HepG2 (cell line): ENCODE measurements around the gene DCHS2. TPM values are rescaled to one million over a fixed set of nuclear protein-coding genes. Genes with fewer than 3 reads are reported as not detected.

Experiments used
- ATAC-seq: fragments of 200-7000 bp; cut with Tn5 transposase; 3 replicates; pipeline ENCODE4 v1.9.1; 2020; ENCODE audit warnings: mild to moderate bottlenecking, moderate library complexity
- BruUV-seq: library from RNA; stranded (reverse); fragments of 400-500 nt; replicated peaks from 2 replicates; lab custom pipeline; 2021; lab: Mats Ljungman, UMichigan
- CTCF ChIA-PET: fragments of 300-600 bp; formaldehyde crosslinking; extraction: SDS; loops from one replicate; lab custom pipeline; 2021; ENCODE audit warnings: low total read pairs, inconsistent platforms, low intra/inter-chr PET ratio; lab: Yijun Ruan, JAX
- POLR2A ChIA-PET: fragments of 350-600 bp; sonication (Branson Sonifier 250); formaldehyde crosslinking; loops from one replicate; lab custom pipeline; 2020; ENCODE audit warnings: antibody characterized with exemption, inconsistent platforms; lab: Yijun Ruan, JAX
- DNase-seq: peaks from one replicate; pipeline ENCODE4 v3.0.0-alpha.2; 2015; ENCODE audit warnings: low spot score
- FAIRE-seq: peaks from 3 replicates; lab custom pipeline; 2011; peaks lifted over from hg19 to GRCh38; lab: Jason Lieb, UNC
- H2AFZ ChIP-seq: one replicate; pipeline ENCODE4 v1.6.1; 2011; ENCODE audit warnings: low read length, inconsistent platforms
- H3K27ac ChIP-seq: fragments of 300-600 bp; 3 replicates; pipeline ENCODE4 v1.8.0; 2011; ENCODE audit warnings: mixed run types, mild to moderate bottlenecking, mixed read lengths, low read length, inconsistent platforms; ENCODE audit not compliant: insufficient read depth; ENCODE audit errors: extremely low read length
- H3K27me3 ChIP-seq, 2 experiments: fragments of 200-600 bp in 1 of 2; 2 replicates in 1 of 2; 3 replicates in 1 of 2; pipeline versions ENCODE4 v1.6.0 to v1.8.0; 2011; ENCODE audit warnings: low read length in 2 of 2, mild to moderate bottlenecking in 2 of 2, moderate library complexity in 2 of 2, inconsistent platforms in 1 of 2; ENCODE audit not compliant: insufficient read depth in 2 of 2, control insufficient read depth in 1 of 2
- H3K36me3 ChIP-seq, 2 experiments: fragments of 200-600 bp in 1 of 2; replicated peaks in 1 of 2; 2 replicates in 1 of 2; 3 replicates in 1 of 2; pipeline versions ENCODE4 v1.5.1 to v1.8.0; 2011; ENCODE audit warnings: low read length in 2 of 2, inconsistent platforms in 1 of 2; ENCODE audit not compliant: insufficient read depth in 2 of 2, control insufficient read depth in 1 of 2
- H3K4me1 ChIP-seq: 2 replicates; pipeline ENCODE4 v1.5.1; 2012; ENCODE audit warnings: low read length, inconsistent platforms; ENCODE audit not compliant: insufficient read depth
- H3K4me2 ChIP-seq: 2 replicates; pipeline ENCODE4 v1.6.0; 2011; ENCODE audit warnings: low read depth, low read length, inconsistent platforms
- H3K4me3 ChIP-seq, 3 experiments: fragments of 200-600 bp in 1 of 3; sonication (generic), shearing (Covaris generic) in 1 of 3; replicated peaks in 1 of 3; 2 replicates each; pipeline ENCODE4 v1.5.1; 2011 to 2016; ENCODE audit warnings: low read length in 3 of 3, inconsistent platforms in 2 of 3, low read depth in 2 of 3, mild to moderate bottlenecking in 2 of 3, control low read depth in 1 of 3, mixed read lengths in 1 of 3; ENCODE audit not compliant: insufficient read depth in 1 of 3
- H3K79me2 ChIP-seq: one replicate; pipeline ENCODE4 v1.6.1; 2011; ENCODE audit warnings: low read length, inconsistent platforms; ENCODE audit not compliant: insufficient read depth
- H3K9ac ChIP-seq: 2 replicates; pipeline ENCODE4 v1.6.0; 2011; ENCODE audit warnings: mild to moderate bottlenecking, low read depth, low read length, inconsistent platforms; ENCODE audit not compliant: insufficient read depth
- H3K9me3 ChIP-seq: 2 replicates; pipeline ENCODE4 v1.5.1; 2012; ENCODE audit warnings: mild to moderate bottlenecking, low read length
- H4K20me1 ChIP-seq: 2 replicates; pipeline ENCODE4 v1.6.0; 2011; ENCODE audit warnings: inconsistent platforms, mild to moderate bottlenecking, low read length, moderate library complexity; ENCODE audit not compliant: insufficient read depth
- EEA1 ChIP-seq: sonication (generic); formaldehyde crosslinking; IDR thresholded peaks from 2 replicates; pipeline ENCODE4 v1.5.1; 2020; ENCODE audit warnings: mild to moderate bottlenecking, missing genetic modification reagents, borderline replicate concordance
- HNRNPK ChIP-seq: fragments of 200-400 bp; formaldehyde crosslinking; IDR thresholded peaks from 2 replicates; pipeline ENCODE4 v1.6.1; 2018; ENCODE audit warnings: low read length, low read depth, moderate library complexity, mild to moderate bottlenecking; ENCODE audit not compliant: poor library complexity, severe bottlenecking
- HNRNPLL ChIP-seq: fragments of 200-400 bp; formaldehyde crosslinking; IDR thresholded peaks from 2 replicates; pipeline ENCODE4 v1.6.1; 2017; ENCODE audit warnings: mild to moderate bottlenecking, low read depth, low read length; ENCODE audit not compliant: poor library complexity, severe bottlenecking
- HOXA5 ChIP-seq: sonication (generic); formaldehyde crosslinking; IDR thresholded peaks from 2 replicates; pipeline ENCODE4 v1.4.0; 2020; ENCODE audit warnings: missing genetic modification reagents
- KAT7 ChIP-seq: IDR thresholded peaks from 2 replicates; pipeline ENCODE4 v1.6.1; 2018; ENCODE audit warnings: borderline replicate concordance, missing compliant biosample characterization
- PHB2 ChIP-seq: fragments of 450-650 bp; IDR thresholded peaks from 2 replicates; pipeline ENCODE4 v1.6.1; 2018; ENCODE audit not compliant: partially characterized antibody
- SIN3B ChIP-seq: fragments of 150-350 bp; IDR thresholded peaks from 2 replicates; pipeline ENCODE4 v1.6.1; 2014; ENCODE audit warnings: low read length
- SPEN ChIP-seq: sonication (generic); formaldehyde crosslinking; IDR thresholded peaks from 2 replicates; pipeline ENCODE4 v1.5.1; 2020; ENCODE audit warnings: low read depth, mild to moderate bottlenecking, missing genetic modification reagents
- ZMYM3 ChIP-seq: sonication (generic); formaldehyde crosslinking; IDR thresholded peaks from 2 replicates; pipeline ENCODE4 v1.5.1; 2020; ENCODE audit warnings: mild to moderate bottlenecking, missing genetic modification reagents
- ZNF251 ChIP-seq: sonication (generic); formaldehyde crosslinking; IDR thresholded peaks from 2 replicates; pipeline ENCODE4 v1.9.0; 2021; ENCODE audit warnings: mild to moderate bottlenecking, missing genetic modification reagents
- ZNF264 ChIP-seq: sonication (generic); formaldehyde crosslinking; IDR thresholded peaks from 2 replicates; pipeline ENCODE4 v1.4.0; 2020; ENCODE audit warnings: missing genetic modification reagents
- ZNF780A ChIP-seq: sonication (generic); formaldehyde crosslinking; IDR thresholded peaks from 2 replicates; pipeline ENCODE4 v1.8.0; 2022; ENCODE audit warnings: mild to moderate bottlenecking, missing genetic modification reagents, moderate library complexity
- WGBS: methylation state at CpG from one replicate; pipeline ENCODE4 v1.1.6; 2017; ENCODE audit warnings: low lambda C conversion rate; 5-methylcytosine and 5-hydroxymethylcytosine counted together
- in situ Hi-C: cut with HindIII; loops from 2 replicates; pipeline ENCODE4 v1.10.0; 2017; ENCODE audit warnings: low pct_unique_long_range_greater_than_20kb; ENCODE audit not compliant: extremely low pct_ligation_motif_present
- intact Hi-C: fragments of 100-400 bp; cut with micrococcal nuclease; formaldehyde crosslinking; loops from one replicate; pipeline ENCODE4 v1.10.0; 2022; ENCODE audit not compliant: unreplicated experiment
- polyA plus RNA-seq, 8 experiments: library from polyadenylated mRNA; depleted of rRNA in 3 of 8; stranded (reverse) in 7 of 8; unstranded in 1 of 8; fragments of >200 nt; fragmentation: Illumina TruSeq in 4 of 8; extraction: Trizol in 4 of 8; gene quantifications; 2 replicates each; pipeline versions ENCODE4 v1.2.1 to v1.2.3, GENCODE V29; 2011 to 2016; ENCODE audit warnings: low read depth in 4 of 8, missing spikeins in 1 of 8, mixed read lengths in 1 of 8; ENCODE audit not compliant: insufficient read depth in 1 of 8
- total RNA-seq, 5 experiments: library from RNA; depleted of rRNA; stranded (reverse); fragments of >200 nt; fragmentation: Illumina TruSeq; extraction: Trizol; gene quantifications; 2 replicates each; pipeline ENCODE4 v1.2.3, GENCODE V29; 2016; ENCODE audit warnings: low read depth in 1 of 5
- TF ChIP-seq, protein P1 (sequence below): sonication (generic); formaldehyde crosslinking; IDR thresholded peaks from 2 replicates; pipeline ENCODE4 v1.8.1; 2023; ENCODE audit warnings: mild to moderate bottlenecking, missing genetic modification reagents
- TF ChIP-seq, protein P2 (sequence below): sonication (generic); formaldehyde crosslinking; IDR thresholded peaks from 2 replicates; pipeline ENCODE4 v1.5.0; 2020; ENCODE audit warnings: mild to moderate bottlenecking, missing genetic modification reagents
- TF ChIP-seq, protein P3 (sequence below): sonication (generic); formaldehyde crosslinking; IDR thresholded peaks from 2 replicates; pipeline ENCODE4 v1.4.0; 2020; ENCODE audit warnings: missing genetic modification reagents, borderline replicate concordance
- TF ChIP-seq, protein P4 (sequence below): sonication (generic); formaldehyde crosslinking; IDR thresholded peaks from 2 replicates; pipeline ENCODE4 v1.4.0; 2020; ENCODE audit warnings: mild to moderate bottlenecking, missing genetic modification reagents

The DCHS2 gene
- total and polyA plus RNA-seq, 2 of the 13 experiments (the other 11 are each of a cell fraction or from before 2014, with no cell fraction given), result 0.03 TPM; not detected in 1

DNA sequence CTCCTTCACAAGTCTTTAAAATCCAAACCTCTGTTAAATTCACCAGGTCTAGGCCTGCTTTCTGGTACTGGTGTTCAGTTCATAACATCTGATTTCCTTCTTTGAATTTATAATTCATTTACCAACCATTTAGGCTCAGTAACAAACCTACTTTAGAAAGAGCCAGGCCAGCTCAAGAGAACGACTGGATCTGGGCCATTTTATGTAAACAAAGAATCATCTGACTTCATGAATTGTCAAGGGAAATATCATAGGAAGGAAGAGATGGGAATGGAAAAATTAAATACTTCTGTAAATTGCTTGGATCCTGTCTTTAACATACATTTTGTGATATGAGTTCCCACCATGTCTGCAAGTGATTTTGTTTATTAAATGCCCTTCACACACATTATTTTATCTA, 36.5 kb downstream of the DCHS2 start:
- ChIA-PET POLR2A (no interaction called here), CTCF (no interaction called here)
- Histone ChIP-seq H3K27me3 (no peaks in the 10 kb centered on the region), H3K79me2 (no peaks in the 10 kb centered on the region), H2AFZ (no peak overlapping the region), H3K9ac (no peak overlapping the region), H3K4me3 (no peak overlapping the region), H3K4me1 (no peaks in the 10 kb centered on the region), H3K4me2 (no peak overlapping the region), H4K20me1 (no peaks in the 10 kb centered on the region), H3K9me3 (no peaks in the 10 kb centered on the region), H3K36me3 (no peaks in the 10 kb centered on the region), H3K27ac (no peak overlapping the region)
- ATAC-seq (no peak), FAIRE-seq (no peak), DNase-seq (no peak)
- WGBS, result 0% methylated on average over 1 of the region's 1 CpG
- in situ Hi-C loops (no loop called here), intact Hi-C loops (no loop called here)
- BruUV-seq, result no TSS peak
- TF ChIP-seq SIN3B (no peak), HNRNPK (no peak), ZMYM3 (no peak), ZNF251 (CRISPR knock-in tag) (no peak), KAT7 (CRISPR knock-in tag) (no peak), SPEN (CRISPR knock-in tag) (no peak), PHB2 (no peak), ZNF780A (CRISPR knock-in tag) (no peak), HNRNPLL (no peak), ZNF264 (CRISPR knock-in tag) (no peak), EEA1 (CRISPR knock-in tag) (no peak), HOXA5 (CRISPR knock-in tag) (no peak)
- TF ChIP-seq, protein P1, sequence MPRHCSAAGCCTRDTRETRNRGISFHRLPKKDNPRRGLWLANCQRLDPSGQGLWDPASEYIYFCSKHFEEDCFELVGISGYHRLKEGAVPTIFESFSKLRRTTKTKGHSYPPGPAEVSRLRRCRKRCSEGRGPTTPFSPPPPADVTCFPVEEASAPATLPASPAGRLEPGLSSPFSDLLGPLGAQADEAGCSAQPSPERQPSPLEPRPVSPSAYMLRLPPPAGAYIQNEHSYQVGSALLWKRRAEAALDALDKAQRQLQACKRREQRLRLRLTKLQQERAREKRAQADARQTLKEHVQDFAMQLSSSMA (CRISPR knock-in tag), result no peak
- TF ChIP-seq, protein P2, sequence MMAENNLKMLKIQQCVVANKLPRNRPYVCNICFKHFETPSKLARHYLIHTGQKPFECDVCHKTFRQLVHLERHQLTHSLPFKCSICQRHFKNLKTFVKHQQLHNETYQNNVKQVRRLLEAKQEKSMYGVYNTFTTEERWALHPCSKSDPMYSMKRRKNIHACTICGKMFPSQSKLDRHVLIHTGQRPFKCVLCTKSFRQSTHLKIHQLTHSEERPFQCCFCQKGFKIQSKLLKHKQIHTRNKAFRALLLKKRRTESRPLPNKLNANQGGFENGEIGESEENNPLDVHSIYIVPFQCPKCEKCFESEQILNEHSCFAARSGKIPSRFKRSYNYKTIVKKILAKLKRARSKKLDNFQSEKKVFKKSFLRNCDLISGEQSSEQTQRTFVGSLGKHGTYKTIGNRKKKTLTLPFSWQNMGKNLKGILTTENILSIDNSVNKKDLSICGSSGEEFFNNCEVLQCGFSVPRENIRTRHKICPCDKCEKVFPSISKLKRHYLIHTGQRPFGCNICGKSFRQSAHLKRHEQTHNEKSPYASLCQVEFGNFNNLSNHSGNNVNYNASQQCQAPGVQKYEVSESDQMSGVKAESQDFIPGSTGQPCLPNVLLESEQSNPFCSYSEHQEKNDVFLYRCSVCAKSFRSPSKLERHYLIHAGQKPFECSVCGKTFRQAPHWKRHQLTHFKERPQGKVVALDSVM, result no peak
- TF ChIP-seq, protein P3, sequence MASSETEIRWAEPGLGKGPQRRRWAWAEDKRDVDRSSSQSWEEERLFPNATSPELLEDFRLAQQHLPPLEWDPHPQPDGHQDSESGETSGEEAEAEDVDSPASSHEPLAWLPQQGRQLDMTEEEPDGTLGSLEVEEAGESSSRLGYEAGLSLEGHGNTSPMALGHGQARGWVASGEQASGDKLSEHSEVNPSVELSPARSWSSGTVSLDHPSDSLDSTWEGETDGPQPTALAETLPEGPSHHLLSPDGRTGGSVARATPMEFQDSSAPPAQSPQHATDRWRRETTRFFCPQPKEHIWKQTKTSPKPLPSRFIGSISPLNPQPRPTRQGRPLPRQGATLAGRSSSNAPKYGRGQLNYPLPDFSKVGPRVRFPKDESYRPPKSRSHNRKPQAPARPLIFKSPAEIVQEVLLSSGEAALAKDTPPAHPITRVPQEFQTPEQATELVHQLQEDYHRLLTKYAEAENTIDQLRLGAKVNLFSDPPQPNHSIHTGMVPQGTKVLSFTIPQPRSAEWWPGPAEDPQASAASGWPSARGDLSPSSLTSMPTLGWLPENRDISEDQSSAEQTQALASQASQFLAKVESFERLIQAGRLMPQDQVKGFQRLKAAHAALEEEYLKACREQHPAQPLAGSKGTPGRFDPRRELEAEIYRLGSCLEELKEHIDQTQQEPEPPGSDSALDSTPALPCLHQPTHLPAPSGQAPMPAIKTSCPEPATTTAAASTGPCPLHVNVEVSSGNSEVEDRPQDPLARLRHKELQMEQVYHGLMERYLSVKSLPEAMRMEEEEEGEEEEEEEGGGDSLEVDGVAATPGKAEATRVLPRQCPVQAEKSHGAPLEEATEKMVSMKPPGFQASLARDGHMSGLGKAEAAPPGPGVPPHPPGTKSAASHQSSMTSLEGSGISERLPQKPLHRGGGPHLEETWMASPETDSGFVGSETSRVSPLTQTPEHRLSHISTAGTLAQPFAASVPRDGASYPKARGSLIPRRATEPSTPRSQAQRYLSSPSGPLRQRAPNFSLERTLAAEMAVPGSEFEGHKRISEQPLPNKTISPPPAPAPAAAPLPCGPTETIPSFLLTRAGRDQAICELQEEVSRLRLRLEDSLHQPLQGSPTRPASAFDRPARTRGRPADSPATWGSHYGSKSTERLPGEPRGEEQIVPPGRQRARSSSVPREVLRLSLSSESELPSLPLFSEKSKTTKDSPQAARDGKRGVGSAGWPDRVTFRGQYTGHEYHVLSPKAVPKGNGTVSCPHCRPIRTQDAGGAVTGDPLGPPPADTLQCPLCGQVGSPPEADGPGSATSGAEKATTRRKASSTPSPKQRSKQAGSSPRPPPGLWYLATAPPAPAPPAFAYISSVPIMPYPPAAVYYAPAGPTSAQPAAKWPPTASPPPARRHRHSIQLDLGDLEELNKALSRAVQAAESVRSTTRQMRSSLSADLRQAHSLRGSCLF (CRISPR knock-in tag), result no peak
- TF ChIP-seq, protein P4, sequence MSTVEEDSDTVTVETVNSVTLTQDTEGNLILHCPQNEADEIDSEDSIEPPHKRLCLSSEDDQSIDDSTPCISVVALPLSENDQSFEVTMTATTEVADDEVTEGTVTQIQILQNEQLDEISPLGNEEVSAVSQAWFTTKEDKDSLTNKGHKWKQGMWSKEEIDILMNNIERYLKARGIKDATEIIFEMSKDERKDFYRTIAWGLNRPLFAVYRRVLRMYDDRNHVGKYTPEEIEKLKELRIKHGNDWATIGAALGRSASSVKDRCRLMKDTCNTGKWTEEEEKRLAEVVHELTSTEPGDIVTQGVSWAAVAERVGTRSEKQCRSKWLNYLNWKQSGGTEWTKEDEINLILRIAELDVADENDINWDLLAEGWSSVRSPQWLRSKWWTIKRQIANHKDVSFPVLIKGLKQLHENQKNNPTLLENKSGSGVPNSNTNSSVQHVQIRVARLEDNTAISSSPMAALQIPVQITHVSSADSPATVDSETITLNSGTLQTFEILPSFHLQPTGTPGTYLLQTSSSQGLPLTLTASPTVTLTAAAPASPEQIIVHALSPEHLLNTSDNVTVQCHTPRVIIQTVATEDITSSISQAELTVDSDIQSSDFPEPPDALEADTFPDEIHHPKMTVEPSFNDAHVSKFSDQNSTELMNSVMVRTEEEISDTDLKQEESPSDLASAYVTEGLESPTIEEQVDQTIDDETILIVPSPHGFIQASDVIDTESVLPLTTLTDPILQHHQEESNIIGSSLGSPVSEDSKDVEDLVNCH (CRISPR knock-in tag), result no peak
